H1 (cell line): ENCODE data around the gene COL27A1. TPM values are rescaled to one million over a fixed set of nuclear protein-coding genes. Genes with fewer than 3 reads are reported as not detected.

ENCODE experiments used
- ASH2L ChIP-seq: fragments of 200-600, 300-600 bp; sonication (generic); IDR thresholded peaks from one replicate; pipeline ENCODE4 v1.7.1; 2017; ENCODE audit warnings: low read length
- ATF3 ChIP-seq: IDR thresholded peaks from 2 replicates; pipeline ENCODE4 v1.6.1; 2011; ENCODE audit warnings: low read depth, mild to moderate bottlenecking, low read length; ENCODE audit not compliant: insufficient read depth
- POLR2AphosphoS5 ChIP-seq: IDR thresholded peaks from 2 replicates; pipeline ENCODE4 v1.6.1; 2011; ENCODE audit warnings: low read depth, low read length
- RAD21 ChIP-seq, 2 experiments: IDR thresholded peaks in 1 of 2; conservative IDR thresholded peaks in 1 of 2; 2 replicates each; pipeline ENCODE4 v1.6.1; 2011; ENCODE audit warnings: low read depth in 2 of 2, low read length in 2 of 2, improper control_type of control experiment in 1 of 2, inconsistent platforms in 1 of 2, mild to moderate bottlenecking in 1 of 2, moderate library complexity in 1 of 2
- SRF ChIP-seq: IDR thresholded peaks from 2 replicates; pipeline ENCODE4 v1.6.1; 2011; ENCODE audit warnings: mild to moderate bottlenecking, low read depth, low read length, moderate library complexity
- TAF7 ChIP-seq: optimal IDR thresholded peaks from 2 replicates; pipeline ENCODE3; 2011; ENCODE audit warnings: low read depth, mild to moderate bottlenecking, inconsistent platforms, low read length, moderate library complexity, borderline replicate concordance
- polyA plus RNA-seq, 7 experiments: library from polyadenylated mRNA; depleted of rRNA in 3 of 7; stranded (reverse) in 5 of 7; unstranded in 2 of 7; fragments of >200 nt in 5 of 7; fragments of 200-250 nt in 2 of 7; gene quantifications; 1 replicate in 5 of 7; 2 replicates in 1 of 7; 4 replicates in 1 of 7; pipeline versions ENCODE4 v1.2.1 to v1.2.3, GENCODE V29; 2011 to 2013; ENCODE audit warnings: missing spikeins in 2 of 7, mixed read lengths in 2 of 7
- total RNA-seq: library from RNA; stranded (reverse); fragmentation: NEBNext Ultra II Directional; extraction: Animal tissue kit (Norgen Biotek cat#: 25700); gene quantifications from 2 replicates; pipeline ENCODE4 v1.2.1, GENCODE V29; 2021

COL27A1 gene
- total and polyA plus RNA-seq, 2 of the 8 experiments (the other 6 are each of a cell fraction or from before 2014, with no cell fraction given), result 15.1 to 22.8 TPM

GRCh38 chr9:114304416-114305188 is 149.3 kb downstream of the COL27A1 start (continued):
- TF ChIP-seq TAF7 (no peak), POLR2AphosphoS5 (no peak), RAD21 (IDR thresholded peaks at IDR 0.05 in 1 of 2, conservative IDR thresholded peaks at IDR 0.05 in 1 of 2; ENCODE audit: low read depth in 2 of 2, low read length in 2 of 2) (no peak), SRF (no peak), ATF3 (no peak), ASH2L (no peak)
